ENCODE results near the gene CCN5.
"Not testable (repeated sequence)": the region's sequence is repeated elsewhere in the genome, so short reads cannot be mapped to it uniquely, and the experiment has no call there.

Gene CCN5

GRCh38 chr20:44756011-44756688 is 41.0 kb downstream of the CCN5 start:
- no peak for DNase-seq (ENCODE audit: extremely low read depth in 1 of 2, low read depth in 1 of 2)

DNA sequence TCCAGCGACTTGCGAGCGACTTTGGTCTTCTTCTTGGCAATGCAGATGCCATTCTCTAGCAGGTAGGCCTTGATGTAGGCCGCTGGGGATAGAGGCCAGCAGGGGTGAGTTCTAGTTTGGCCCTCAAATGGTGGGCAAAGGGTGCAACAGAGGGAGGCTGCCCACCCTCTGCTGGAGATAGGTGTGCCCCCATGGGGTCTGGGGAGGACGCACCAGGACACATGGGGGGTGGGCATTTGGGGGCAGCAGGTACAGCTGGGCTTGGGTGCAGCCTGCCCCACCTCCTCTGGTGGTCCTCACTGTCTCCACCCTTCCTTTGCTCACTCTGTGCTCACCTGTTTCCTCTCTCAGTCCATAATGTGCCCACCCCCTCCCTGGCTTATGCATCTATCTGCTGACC is 41.8 kb downstream of the CCN5 start:
- DNase-seq (ENCODE audit: extremely low read depth in 1 of 2, low read depth in 1 of 2) = no peak

DNA sequence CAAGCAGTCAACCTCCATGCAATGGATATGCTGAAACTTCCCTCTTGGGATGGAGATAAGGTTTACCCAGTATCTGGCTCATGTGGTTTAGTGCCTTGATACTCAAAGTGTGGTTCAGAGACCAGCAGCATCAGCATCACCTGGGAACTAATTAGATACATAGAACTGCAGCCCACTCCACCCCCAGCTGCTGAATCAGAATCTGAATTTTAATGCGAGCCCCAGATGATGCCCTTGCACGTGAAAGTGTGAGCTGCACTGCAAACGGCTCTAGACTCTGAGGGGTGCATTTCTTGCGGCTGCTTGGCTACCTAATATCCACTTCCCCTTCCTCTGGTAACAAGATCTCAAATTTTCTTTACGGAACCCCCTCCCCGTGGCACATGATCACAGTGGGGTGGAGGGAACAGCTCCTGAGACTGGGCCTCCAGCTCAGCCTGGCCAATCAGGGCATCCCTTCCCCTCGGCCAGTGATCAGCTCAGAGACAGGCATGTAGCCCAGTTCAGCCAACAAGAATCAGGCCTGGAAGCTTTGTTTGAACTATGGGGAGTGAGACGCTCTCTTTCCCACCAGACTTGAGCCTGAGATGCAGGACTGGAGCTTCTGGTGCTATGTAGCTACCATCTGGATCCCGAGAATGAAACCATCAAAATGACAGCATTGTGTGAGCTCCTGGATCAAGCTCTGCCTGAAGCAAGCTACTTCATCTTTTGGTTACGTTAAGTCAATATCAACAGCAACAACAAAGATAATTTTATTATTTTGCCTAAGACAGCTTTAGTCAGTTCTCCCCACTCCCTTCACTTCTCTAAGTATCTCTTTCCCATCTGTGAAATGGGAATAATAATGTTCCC is 43.3 kb downstream of the CCN5 start:
- DNase-seq (ENCODE audit: extremely low read depth in 1 of 2, low read depth in 1 of 2) = no peak

DNA sequence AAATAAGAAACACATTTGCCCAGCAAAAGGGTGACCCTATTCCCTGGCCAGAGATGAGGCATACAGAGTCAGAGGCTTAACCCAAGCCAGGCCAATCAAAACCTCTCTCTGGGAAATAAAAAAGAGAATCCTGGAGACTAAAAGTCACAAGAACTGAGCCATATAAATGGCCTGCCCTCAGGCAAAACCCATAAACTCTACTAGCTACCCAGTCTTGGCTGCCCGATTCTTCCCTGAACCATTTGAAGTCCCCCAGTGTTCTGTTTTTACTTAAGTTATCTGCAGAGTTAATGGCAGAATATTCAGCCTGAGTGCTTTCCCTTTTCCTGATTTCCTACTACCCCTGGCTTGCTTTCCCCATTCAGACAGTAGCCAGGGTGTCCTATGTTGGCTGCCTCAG is 44.4 kb downstream of the CCN5 start:
- no peak for DNase-seq (ENCODE audit: extremely low read depth in 1 of 2, low read depth in 1 of 2)

DNA sequence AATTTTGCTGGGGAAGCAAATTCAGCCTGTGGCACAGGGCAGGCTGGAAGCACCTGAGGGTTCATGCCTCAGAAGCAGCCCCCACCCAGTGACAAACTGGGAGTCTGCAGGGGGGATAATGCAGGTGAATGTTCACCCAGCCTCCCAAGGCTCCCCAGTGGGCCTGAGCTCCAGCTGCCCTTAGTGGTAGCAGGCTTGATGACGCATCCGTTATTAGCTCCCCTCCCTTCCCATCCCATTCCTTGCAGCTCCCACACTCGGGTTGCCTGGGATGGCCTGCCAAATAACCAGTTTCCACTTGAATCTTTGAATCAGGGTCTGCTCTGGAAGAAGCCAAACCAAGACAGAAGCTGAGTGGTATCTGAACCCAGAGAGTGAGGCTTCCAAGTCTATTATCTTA is 46.3 kb downstream of the CCN5 start:
- DNase-seq (ENCODE audit: extremely low read depth in 1 of 2, low read depth in 1 of 2) = no peak

DNA sequence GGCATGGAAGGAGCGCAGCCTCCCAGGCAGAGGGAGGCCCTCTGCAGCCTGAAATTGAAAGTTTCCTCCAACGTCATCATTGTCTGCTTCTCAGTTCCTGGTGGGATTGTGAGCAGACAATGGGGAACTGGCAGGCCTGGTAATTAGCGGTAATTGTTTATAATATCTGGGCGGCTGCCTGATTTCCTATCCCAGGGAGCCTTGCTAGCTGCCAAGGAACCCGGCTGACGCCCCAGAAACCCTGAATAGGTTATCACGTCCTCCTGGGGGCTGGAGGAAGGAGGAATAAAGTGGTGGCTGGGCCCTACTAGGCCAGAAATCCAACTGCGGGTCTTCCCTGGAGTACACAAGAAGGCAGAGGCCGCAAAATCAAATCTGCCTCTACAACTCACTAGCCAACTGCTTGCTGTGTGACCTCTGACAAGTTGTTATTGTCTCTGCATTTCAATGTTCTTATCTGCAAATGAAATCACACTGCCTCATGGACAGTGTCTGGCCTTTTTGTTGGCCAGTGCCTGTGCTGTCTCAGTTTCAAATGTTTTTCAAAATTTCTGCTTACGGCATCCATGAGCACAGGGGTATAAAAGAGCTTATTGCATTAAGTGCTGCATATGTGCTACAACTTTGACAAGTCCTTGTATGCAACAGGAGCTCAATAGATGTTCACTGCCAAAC is 47.4 kb downstream of the CCN5 start:
- no peak for DNase-seq (ENCODE audit: extremely low read depth in 1 of 2, low read depth in 1 of 2)

- DNase-seq (ENCODE audit: extremely low read depth in 1 of 2, low read depth in 1 of 2) = not testable (repeated sequence)
Observed at GRCh38 chr20:44763798-44764197, 48.6 kb downstream of the CCN5 start.

- DNase-seq (ENCODE audit: extremely low read depth in 1 of 2, low read depth in 1 of 2) = no peak
Observed at GRCh38 chr20:44765091-44765490, 49.9 kb downstream of the CCN5 start.

DNA sequence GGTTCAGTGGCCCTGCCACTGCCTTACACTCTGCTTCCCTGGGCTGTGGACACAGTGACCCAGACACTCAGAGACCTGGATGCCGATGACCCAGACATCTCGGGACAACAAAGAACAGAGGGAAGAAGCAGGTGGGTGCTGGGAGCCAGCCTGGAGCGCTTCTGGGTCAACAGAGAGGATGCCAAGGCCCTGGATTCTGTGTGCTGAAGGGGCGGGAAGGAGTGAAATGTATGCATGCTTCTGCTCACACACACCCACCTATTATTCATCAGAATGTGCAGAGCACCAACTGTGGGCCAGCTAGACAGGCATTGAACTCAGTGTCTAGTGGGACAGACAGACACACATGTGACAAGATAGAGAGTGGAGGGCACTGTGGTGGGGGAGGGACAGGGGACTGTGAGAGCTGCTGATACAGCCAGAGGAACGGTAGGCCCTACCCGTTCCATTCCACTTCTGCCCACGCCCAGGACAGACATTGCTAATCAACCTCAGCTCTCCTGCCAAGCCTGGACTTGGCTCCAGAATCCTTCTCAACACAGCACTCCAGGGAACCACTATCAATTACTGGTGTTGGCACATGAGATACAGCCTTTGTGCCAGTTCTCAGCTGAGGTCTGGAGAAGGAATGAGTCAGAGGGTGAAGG is 50.7 kb downstream of the CCN5 start:
- DNase-seq (ENCODE audit: extremely low read depth in 1 of 2, low read depth in 1 of 2) = no peak

DNA sequence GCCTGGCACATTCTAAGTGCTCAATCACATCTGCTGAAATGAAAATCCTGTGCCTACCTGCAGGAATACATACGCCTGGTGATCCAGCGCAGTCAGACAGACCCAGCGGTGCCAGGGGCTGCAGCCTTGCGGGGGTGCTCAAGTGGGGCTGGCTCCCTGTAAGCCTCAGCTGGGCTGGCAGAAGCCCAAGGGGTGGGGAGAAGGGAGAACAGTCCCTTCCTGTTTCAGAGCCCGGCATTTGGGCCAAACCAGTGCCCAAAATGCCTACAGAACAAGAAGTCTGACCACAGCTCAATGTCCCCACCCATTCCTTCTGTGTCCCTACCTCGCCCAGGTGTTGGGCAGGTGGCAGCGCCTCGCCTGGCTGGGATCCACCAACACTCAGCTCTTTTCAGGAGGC is 53.1 kb downstream of the CCN5 start:
- no peak for DNase-seq (ENCODE audit: extremely low read depth in 1 of 2, low read depth in 1 of 2)

DNA sequence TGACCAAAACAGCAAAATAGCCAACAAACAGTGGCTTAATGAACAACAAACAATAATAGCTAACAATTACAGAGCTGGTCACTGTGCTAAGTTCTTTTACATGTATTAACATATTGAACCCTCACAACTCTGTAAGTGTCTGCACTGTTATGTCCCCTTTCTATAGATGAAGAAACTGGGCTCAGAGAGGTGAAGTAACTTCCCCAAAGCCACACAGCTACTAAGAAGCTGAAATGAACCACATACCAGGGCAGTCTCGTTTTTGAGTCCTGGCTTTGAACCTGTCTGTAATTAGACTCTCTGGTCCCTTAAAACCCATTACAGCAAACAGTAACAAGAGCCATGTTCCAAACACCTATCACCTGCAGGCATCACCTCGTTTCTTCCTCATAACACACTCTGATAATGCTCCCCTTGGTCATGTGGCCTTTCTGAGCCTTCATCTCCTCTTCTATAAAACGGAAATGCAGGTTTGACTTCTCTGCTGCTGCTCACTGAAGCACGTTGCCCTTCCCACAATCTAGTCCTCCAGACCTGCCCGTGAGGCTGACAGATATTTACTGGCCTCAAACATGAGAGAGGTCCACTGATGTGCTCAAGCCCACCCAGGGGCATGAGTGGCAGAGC is 53.8 kb downstream of the CCN5 start:
- no peak for DNase-seq (ENCODE audit: extremely low read depth in 1 of 2, low read depth in 1 of 2)

DNA sequence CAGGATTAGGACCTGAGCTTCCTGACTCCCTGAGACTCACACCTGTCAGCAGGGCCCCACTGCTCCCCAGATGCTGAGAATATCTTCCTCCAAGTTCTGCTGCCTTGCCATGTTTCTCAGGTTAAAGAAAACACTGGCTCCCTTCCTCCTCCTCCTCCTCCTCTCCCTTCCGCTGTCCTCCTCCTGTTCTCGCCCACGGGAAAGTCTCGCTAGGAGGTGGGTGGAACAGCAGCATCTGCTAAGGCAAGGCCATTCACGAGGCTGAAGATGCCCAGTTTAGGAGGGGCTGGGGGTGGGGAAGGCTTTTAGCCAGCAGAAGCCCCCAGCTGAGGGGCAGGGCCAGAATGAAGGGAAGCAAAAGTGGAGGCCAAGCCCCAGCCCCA is 54.3 kb downstream of the CCN5 start:
- DNase-seq (ENCODE audit: extremely low read depth in 1 of 2, low read depth in 1 of 2) = no peak

DNA sequence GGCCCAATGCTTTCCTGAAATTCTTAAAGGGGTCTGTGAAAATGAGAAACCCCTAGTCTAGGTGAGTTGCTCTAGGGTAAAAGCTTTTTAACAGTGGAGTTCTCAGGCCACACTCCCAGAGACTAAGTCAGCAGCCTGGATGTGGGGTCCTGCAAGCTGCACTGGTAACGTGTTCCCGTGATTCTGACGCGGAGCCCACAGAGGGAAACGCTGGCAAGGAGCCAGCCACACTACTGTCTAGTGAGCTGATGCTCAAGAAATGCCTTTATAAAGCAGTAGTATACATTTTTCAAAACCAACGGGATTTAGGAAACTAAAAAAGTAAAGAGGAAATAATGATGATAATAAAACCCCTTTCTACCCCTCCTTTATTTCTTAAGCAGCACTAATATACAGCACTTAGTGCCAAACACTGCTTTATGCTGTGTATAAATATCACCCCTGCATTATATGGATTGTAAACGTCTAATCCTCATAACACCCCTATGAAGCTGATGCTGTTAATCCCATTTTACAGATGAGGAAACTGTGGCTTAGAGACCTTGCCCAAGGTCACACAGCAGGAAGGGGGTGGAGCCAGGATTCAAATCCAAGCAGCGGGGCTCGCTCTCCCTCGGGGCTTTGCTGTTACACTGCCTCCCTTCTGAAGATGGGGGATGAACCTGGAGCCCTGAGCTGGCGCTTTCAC is 55.5 kb downstream of the CCN5 start:
- DNase-seq (ENCODE audit: extremely low read depth in 1 of 2, low read depth in 1 of 2) = no peak

DNA sequence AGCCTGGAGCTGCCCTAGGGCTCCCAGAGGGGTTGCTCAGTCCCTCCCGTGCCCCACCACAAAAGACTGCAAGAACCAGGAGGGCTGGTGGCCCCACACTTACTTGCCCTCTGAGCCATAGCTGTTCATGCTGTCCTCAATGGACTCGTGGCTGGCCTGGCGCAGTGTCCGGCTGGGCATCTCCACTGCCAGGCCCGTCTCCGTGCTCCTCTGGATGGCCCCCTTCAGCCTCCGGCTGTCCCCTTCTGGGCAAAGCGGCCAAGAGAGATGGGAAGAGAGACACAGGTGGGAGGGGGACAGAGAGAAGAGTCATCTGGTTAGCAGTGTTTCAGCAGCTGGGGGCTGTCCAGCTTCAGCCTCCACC is 56.0 kb downstream of the CCN5 start:
- DNase-seq (ENCODE audit: extremely low read depth in 1 of 2, low read depth in 1 of 2) = no peak

GRCh38 chr20:44772636-44773035 is 57.5 kb downstream of the CCN5 start:
- DNase-seq (ENCODE audit: extremely low read depth in 1 of 2, low read depth in 1 of 2) = no peak

GRCh38 chr20:44773070-44773829 is 58.1 kb downstream of the CCN5 start:
- DNase-seq (ENCODE audit: extremely low read depth in 1 of 2, low read depth in 1 of 2) = no peak

DNA sequence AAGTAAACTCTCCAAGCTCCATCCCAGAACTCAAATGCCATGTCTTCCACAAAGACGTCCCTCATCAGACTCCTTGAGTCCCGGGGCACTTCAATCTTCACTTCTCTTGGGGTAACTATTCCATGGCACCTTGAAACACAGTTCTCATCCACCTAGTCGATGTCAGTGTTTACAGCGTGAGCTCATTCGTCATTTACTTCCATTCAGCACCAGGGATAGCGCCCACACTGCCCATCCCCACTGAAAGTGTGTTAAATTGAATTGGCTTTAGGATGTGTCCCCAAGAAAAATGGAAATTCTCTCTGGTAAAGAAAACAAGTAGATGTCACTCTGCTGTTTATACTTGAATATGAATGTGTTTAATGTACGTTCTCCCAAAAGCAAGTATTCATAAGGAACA is 61.8 kb downstream of the CCN5 start:
- no peak for DNase-seq (ENCODE audit: extremely low read depth in 1 of 2, low read depth in 1 of 2)

Data from activated CD8-positive, alpha-beta memory T cell treated with anti-CD3 and anti-CD28 coated beads for 1 hour (primary cell).